Colonic mucosa (tissue), 4 donors: Measurements from ENCODE around the gene TMEM207. TPM values are rescaled to one million over a fixed set of nuclear protein-coding genes. Genes with fewer than 3 reads are reported as not detected.

ENCODE experiments used
- DNase-seq: peaks from one replicate; pipeline ENCODE4 v3.0.0-alpha.2; 2020
- H3K27ac ChIP-seq: fragments of 200-600 bp; one replicate; pipeline ENCODE4 v1.8.0; 2021
- H3K27me3 ChIP-seq: fragments of 200-600 bp; one replicate; pipeline ENCODE4 v1.8.0; 2021
- H3K36me3 ChIP-seq: fragments of 200-600 bp; one replicate; pipeline ENCODE4 v1.8.0; 2021
- H3K4me1 ChIP-seq: fragments of 200-600 bp; one replicate; pipeline ENCODE4 v1.8.0; 2021; ENCODE audit warnings: mild to moderate bottlenecking
- H3K4me3 ChIP-seq: fragments of 200-600 bp; one replicate; pipeline ENCODE4 v1.8.0; 2021
- H3K9ac ChIP-seq, 2 donors: one replicate each; pipeline ENCODE4 v1.7.0; 2013; ENCODE audit warnings: control low read depth in 2 of 2, low read depth in 2 of 2, low read length in 2 of 2
- H3K9me3 ChIP-seq: fragments of 200-600 bp; one replicate; pipeline ENCODE4 v1.8.0; 2021
- intact Hi-C: fragments of 100-400 bp; cut with DNase I; formaldehyde crosslinking; loops from one replicate; pipeline ENCODE4 v1.14.1; 2022
- total RNA-seq, 2 donors: library from RNA; stranded (reverse); fragmentation: NEBNext Ultra II Directional in 1 of 2; extraction: Animal tissue kit (Norgen Biotek cat#: 25700) in 1 of 2; gene quantifications; one replicate each; pipeline ENCODE4 v1.2.1, GENCODE V29; 2021
- TF ChIP-seq, protein P1 (sequence below): fragments of 200-600 bp; IDR thresholded peaks from one replicate; pipeline ENCODE4 v1.8.0; 2022; ENCODE audit warnings: antibody characterized with exemption, mild to moderate bottlenecking
- donor health status: healthy.
- donor health status: DM: no; HTN: no; CAD: no.
- donor health status: DM: no; HTN: no; CAD: no.

TMEM207 gene
- total RNA-seq, 2 donors from 2014 or later: not detected

DNA sequence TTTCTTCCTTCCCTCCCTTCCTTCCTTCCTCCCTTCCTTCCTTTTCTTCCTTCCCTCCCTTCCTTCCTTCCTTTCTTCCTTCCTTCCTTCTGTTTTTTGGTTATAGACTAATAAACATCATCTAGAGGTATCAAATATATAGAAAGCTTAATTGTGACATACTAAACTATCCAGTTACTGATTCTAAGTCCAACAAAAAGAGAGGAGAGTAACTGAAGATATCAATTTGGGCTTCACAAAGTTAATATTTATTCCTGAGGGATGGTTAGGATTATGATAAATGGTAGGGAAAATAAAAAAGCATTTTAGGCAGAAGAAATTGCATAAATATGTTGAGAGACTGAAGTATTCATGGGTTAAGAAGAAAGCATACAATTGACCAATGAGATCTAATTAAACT, 69.5 kb downstream of the TMEM207 start:
- H3K36me3 ChIP-seq: no peaks in the 10 kb centered on the region
- DNase-seq: no peak
- intact Hi-C loops: loop anchor here (10.0 kb wide), 1 partner anchor 155 kb away; no protein-coding TSS in a partner anchor
- H3K4me1 ChIP-seq: no peaks in the 10 kb centered on the region
- no peak overlapping the region for H3K4me3 ChIP-seq
- H3K27me3 ChIP-seq: no peaks in the 10 kb centered on the region
- no peak overlapping the region for H3K27ac ChIP-seq
- no peak overlapping the region for H3K9ac ChIP-seq
- no peaks in the 10 kb centered on the region for H3K9me3 ChIP-seq
- TF ChIP-seq, protein P1, sequence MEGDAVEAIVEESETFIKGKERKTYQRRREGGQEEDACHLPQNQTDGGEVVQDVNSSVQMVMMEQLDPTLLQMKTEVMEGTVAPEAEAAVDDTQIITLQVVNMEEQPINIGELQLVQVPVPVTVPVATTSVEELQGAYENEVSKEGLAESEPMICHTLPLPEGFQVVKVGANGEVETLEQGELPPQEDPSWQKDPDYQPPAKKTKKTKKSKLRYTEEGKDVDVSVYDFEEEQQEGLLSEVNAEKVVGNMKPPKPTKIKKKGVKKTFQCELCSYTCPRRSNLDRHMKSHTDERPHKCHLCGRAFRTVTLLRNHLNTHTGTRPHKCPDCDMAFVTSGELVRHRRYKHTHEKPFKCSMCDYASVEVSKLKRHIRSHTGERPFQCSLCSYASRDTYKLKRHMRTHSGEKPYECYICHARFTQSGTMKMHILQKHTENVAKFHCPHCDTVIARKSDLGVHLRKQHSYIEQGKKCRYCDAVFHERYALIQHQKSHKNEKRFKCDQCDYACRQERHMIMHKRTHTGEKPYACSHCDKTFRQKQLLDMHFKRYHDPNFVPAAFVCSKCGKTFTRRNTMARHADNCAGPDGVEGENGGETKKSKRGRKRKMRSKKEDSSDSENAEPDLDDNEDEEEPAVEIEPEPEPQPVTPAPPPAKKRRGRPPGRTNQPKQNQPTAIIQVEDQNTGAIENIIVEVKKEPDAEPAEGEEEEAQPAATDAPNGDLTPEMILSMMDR: no peak

Other genes with a start within 250 kb of the TMEM207 start
- 1 to 10 TPM; 2.2 to 2.4 TPM for gene CLDN1, start 127.5 kb downstream of the TMEM207 start, total RNA-seq
- not detected for gene CLDN16, start 61.7 kb downstream of the TMEM207 start, total RNA-seq
- 1 to 10 TPM; 3.9 to 5.0 TPM for gene IL1RAP, start 64.2 kb upstream of the TMEM207 start, total RNA-seq